IPS-NIHi11 (cell line): Measurements from ENCODE around the gene PSRC1.

Experiments
- DNase-seq: peaks from one replicate; pipeline ENCODE4 v3.0.0; 2012; ENCODE audit warnings: mixed read lengths, low spot score

Gene PSRC1

GRCh38 chr1:109272021-109272799 is 10.7 kb downstream of the PSRC1 start:
- DNase-seq: no peak

DNA sequence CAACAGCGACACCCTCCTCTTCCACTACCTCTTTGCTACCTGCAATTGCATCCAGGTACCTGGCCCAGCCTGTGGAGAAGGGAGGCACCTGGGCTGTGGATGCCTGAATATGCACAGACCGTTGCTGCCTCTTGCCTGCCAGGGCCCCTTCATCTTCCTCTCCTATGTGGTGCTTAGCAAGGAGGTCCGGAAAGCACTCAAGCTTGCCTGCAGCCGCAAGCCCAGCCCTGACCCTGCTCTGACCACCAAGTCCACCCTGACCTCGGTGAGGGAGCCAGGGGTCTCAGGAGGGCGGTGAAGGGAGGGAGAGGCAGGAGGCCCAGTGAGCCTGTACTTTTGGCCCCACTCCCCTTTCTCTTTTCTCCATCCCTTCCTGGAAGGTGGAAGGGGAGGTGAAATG is 11.5 kb downstream of the PSRC1 start:
- DNase-seq: no peak

DNA sequence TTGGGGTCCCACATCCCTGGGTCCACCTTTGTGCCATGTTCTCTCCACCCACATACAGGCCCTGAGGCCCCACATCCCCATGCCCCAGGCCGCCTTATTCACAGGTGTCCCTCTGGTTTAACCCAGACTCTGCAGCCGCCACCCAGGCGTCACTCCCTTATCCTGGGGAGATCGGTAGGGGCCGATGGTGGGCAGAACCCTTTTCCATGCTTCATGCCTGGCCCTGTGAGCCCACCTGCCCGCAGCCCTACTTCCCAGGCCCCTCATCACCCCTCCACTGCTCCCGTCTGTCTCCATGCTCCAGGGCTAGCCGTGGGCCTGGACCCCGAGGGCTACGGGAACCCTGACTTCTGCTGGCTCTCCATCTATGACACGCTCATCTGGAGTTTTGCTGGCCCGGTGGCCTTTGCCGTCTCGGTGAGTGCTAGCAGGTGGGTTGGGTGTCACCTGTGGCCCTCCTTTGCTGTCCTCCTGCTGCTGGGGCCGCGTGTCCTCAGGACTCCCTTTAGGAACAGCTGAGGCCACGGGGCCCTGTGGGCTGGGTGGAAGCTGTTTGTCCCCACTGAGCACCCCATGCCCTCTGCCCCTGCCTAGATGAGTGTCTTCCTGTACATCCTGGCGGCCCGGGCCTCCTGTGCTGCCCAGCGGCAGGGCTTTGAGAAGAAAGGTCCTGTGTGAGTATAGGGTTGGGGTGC is 12.2 kb downstream of the PSRC1 start:
- no peak for DNase-seq

- DNase-seq: no peak
Observed at GRCh38 chr1:109269981-109270622, 12.8 kb downstream of the PSRC1 start.

GRCh38 chr1:109269212-109269980 is 13.5 kb downstream of the PSRC1 start:
- no peak for DNase-seq

DNA sequence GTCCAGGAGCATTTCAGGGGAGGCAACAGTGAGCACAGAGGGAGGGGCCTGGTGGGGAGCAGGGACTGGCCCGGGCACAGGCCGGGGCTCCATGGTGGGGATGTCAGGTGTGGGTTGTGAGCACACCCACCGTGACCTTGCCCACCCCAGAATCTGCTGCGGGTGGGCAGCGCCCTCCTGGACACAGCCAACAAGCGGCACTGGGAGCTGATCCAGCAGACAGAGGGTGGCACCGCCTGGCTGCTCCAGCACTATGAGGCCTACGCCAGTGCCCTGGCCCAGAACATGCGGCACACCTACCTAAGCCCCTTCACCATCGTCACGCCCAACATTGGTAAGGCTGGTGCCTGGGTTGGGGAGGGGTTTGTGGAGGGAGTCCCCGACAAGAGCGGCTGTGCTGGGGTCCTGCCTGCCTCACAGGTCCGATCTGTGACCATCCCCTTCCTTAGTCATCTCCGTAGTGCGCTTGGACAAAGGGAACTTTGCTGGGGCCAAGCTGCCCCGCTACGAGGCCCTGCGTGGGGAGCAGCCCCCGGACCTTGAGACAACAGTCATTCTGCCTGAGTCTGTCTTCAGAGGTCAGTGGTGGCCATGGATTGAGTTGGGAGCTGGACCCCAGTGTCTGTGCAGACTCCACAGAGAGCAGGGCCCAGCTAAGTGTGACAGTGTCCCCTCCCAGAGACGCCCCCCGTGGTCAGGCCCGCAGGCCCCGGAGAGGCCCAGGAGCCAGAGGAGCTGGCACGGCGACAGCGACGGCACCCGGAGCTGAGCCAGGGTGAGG is 14.3 kb downstream of the PSRC1 start:
- DNase-seq: no peak

DNA sequence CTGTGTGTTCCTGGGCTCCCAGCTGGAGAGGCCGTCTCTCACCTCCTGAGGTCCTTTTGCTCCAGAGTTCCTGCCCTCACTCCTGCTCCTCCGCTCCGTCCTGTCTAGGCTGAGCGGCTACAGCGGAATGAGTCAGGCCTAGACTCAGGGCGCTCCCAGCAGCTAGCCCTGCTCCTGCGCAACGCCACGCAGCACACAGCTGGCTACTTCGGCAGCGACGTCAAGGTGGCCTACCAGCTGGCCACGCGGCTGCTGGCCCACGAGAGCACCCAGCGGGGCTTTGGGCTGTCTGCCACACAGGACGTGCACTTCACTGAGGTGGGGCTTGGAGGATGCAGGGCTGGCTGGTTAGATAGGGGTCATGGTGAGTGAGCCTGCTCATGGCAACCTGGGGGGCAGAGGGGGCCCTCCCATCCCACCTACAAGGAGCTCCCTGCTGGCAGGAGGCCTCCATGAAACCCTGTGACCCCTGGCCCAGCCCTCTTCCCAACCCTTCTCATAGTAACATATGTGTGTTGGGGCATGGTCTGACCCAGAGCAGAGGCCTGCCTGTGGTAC is 15.1 kb downstream of the PSRC1 start:
- no peak for DNase-seq

DNA sequence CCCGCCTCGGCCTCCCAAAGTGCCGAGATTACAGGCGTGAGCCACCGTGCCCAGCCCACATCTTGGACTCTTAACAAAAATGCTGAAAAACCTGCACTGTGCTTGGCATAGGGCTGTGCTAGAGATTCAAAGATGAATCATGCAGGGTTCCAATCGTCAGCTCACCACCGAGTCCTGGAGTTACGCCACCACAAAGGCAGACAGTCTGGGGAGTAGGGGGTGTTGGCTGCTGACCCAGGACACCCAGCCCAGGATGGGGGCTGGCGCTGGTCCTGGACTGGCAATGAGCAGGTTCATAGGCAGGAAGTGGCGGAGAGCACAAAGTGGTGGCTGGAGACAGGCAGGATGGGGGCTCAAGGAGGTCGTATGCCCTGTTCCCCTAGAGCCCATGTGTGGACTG is 16.0 kb downstream of the PSRC1 start:
- DNase-seq: no peak

GRCh38 chr1:109265741-109266330 is 17.1 kb downstream of the PSRC1 start:
- no peak for DNase-seq

GRCh38 chr1:109265016-109265415 is 17.9 kb downstream of the PSRC1 start:
- DNase-seq: no peak

DNA sequence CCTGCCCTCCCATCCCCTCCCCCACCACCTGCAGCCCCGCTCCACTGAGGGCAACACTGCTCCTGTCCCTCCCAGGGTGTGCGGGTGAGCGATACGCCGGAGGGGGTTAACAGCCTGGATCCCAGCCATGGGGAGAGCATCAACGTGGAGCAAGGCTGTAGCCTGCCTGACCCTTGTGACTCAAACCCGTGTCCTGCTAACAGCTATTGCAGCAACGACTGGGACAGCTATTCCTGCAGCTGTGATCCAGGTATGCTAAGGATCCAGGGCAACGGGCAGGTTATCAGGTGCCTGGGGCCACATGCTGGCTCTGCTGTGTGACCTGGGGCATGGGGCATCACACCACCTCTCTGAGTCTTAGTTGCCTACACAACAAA is 18.6 kb downstream of the PSRC1 start:
- DNase-seq: no peak

DNA sequence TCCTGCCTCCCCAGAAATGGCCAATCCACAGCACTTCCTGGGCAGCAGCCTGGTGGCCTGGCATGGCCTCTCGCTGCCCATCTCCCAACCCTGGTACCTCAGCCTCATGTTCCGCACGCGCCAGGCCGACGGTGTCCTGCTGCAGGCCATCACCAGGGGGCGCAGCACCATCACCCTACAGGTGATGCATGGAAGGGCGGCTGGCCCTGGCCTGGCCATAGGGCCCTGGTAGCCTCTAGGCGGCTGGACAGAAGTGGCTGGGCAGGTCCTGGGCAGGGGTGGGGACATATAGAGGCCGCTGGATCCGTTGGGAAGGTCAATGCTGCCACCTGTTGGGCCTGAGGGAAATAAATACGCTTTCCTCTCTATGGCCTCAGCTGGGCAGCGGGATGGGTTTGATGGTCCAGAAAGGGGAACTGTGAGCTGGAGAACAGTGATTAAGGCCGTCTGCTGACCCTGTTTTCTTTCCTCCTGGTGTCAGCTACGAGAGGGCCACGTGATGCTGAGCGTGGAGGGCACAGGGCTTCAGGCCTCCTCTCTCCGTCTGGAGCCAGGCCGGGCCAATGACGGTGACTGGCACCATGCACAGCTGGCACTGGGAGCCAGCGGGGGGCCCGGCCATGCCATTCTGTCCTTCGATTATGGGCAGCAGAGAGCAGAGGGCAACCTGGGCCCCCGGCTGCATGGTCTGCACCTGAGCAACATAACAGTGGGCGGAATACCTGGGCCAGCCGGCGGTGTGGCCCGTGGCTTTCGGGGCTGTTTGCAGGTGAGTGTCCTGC is 19.2 kb downstream of the PSRC1 start:
- DNase-seq: peak; percentile 98

- peak; percentile 45 for DNase-seq
Observed at GRCh38 chr1:109263234-109263596, 19.7 kb downstream of the PSRC1 start.

DNA sequence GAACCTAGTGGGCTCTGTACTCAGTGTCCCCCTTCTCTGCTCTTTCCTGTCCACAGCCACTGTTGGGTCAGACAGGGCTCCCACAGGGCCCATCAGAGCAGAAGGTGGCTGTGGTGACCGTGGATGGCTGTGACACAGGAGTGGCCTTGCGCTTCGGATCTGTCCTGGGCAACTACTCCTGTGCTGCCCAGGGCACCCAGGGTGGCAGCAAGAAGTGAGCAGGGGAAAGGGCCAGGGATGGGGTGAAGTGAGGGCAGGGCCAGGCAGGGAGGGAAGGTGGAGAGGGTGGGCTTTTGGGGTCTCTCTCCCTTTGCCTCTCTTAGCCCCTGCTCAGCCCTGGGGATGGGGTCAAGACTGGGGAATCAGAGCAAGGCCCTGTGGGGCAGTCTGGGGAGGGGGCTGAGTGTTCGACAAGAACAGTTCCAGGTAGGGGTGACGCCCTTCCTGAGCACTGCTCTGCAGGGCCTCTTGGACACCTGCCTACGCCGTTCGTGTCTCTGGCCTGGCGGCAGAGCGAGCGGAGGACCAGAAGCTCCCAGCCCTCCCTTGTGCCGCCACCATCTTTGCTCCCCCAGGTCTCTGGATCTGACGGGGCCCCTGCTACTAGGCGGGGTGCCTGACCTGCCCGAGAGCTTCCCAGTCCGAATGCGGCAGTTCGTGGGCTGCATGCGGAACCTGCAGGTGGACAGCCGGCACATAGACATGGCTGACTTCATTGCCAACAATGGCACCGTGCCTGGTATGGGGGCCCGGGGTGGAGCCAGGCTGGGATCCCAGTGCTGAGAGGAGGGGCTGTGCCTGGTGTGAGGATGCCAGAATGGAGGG is 20.5 kb downstream of the PSRC1 start:
- no peak for DNase-seq

DNA sequence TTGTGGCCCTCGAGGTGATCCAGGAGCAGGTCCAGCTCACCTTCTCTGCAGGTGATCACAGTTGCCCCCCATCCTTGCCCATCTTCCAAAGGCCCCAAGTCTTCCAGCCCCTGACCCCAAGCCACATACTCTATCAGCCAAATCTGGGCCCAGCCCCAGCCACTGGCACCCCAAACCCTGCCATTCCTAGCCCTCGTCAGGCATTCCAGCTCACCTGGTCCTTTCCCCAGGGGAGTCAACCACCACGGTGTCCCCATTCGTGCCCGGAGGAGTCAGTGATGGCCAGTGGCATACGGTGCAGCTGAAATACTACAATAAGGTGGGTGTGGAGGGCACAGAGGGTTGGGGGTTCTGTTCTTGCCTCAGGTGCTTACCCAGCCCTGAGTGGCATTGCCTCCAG is 21.4 kb downstream of the PSRC1 start:
- no peak for DNase-seq

GRCh38 chr1:109261006-109261405 is 21.9 kb downstream of the PSRC1 start:
- DNase-seq: no peak

DNA sequence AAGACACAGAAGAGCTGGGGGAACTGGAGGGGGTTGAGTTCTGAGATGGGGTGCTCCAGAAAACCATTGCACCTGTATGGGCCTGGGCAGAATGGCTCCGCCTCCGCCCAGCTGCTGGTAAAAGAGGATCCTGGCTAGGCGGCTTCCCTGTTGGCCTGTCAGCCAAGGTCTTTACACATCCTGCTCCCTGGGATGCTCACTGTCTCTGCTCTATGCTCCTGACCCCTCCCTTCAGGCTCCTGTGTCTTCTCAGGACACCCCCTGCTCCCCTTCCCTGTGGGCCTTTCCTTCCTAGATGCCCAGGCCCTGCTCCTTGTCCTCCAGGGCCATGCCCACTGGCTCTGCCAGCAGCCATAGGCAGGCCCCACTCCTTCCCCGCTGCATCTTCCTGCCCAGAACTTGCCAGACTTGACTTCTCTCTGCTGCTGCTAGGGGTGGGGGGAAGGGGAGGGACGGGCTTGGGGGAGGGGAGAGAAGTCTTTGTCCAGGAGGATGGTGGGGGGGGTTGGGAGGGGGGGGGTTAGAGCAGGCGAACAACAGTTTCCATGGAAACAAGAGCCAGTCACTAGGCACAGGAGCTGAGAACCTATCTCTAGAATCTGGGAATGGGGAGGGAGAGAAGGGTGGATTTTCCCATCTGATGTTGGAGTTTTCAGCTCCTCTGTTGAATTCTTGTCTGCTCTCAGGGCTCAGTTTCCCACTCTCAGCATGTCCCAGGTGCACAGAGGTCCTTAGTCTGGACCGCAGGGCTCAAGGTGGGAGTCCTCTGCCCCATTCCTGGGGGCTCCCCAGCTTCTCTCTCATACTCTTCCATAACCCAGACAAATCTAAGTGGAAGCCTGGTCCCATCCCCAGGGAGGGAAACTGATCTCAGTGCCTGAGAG is 23.0 kb downstream of the PSRC1 start:
- peak; percentile 51 for DNase-seq
